A549 treated with RU486 at 1 μM for 4 hours (cell line): ENCODE results near the gene CFAP77. TPM values are rescaled to one million over a fixed set of nuclear protein-coding genes. Genes with fewer than 3 reads are reported as not detected.

ENCODE experiments used
- total RNA-seq: library from RNA; stranded (reverse); fragments of 200-300 nt; extraction: Qiagen RNA extraction; gene quantifications from 5 replicates; pipeline ENCODE4 v1.2.3, GENCODE V29; 2022; ENCODE audit warnings: low read depth

The CFAP77 gene
- 0.10 to 0.12 TPM (median 0.10 TPM) in 3 of 5 replicates, not detected in the others for total RNA-seq

DNA sequence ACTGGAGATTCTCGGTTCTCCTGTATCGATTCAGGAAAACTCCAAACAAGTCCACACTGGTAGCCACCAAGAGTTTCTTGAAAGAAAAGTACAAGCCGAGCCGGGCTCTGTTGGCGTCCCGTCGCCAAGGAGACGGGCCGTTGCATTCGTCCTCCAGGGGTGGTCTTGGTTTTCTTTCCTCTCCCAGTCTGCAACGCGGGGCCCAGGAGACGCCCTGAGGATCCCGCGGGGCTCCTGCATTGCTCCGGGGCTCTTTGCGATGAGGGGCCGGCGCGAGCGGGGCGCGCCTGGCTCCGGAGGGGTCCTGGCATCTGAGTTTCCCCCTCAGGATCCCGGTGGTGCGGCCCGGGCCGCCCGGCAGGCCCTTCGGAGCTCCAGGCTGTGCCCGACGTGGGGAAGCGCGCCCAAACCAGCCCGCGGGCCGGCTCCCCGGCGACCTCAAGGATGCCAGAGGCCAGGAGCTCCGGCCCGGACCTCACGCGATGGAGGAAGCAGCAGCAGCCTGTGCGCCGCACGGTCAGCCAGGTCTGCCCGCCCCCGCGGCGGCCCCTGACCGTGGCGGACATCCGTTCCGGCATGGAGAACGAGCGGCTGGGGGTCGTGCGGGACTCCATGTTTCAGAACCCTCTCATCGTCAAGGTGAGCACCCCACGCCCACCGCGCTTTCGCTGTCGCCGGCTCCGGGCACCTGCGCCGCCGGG lies at the start of gene CFAP77:
TSS of gene CFAP77 (plus strand) at position 384 of the 701 bp plus-strand sequence. CDS start at position 445, 61 bp downstream.

DNA sequence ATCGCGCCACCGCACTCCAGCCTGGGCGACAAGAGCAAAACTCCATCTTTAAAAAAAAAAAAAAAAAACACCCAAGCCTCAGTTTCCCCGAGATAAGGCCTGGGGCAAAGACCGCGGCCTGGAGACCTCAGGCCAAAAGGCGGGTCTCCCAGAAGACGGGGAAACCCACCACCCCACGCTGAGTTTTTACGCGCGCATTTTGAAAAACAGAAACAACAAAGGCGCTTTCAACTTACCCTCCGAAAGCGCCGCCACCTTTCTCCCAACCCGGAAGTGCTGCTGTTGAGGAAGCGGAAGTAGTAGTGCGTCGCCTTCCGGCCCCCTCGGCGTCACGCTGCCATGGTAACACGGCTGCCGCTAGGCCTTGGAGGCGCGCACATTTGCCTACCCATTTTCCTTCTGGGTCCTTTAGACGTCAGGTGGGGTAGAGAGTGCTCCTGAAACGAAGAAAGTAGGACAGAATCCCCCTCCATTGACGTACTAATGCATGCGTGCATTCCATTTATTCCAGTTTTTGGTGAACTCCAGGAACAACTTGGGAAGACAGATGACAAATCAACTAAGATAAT lies 3.4 kb upstream of the CFAP77 start, which contains the start of gene TTF1:
TSS of gene TTF1 (minus strand) at position 287 of the 569 bp plus-strand sequence. CDS start 4,019 bp downstream, outside the sequence.

DNA sequence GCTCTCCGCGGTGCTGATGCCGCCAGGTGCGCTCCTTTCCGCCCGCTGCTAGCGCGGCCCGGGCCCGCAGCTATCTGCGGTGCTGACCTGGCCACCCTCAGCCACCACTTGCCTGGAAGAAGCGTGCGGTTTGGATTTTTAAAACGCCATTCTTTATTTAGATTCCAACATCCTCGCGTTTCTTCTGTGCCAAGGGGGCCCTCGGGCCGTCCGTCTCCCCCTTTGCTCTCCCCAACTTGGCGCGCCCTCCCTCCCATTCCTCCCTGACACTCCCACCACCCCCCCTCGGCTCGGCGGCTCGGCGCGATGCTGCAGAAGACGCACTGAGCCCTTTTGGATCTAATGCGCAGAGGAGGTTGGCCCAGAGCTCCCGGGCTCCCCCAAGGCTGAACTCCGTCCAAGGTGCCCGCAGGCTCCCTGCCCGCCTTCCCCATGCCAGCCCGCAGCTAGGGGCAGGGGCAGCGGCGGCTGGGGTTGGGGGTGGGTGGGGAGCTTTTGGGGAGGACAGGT lies 172.3 kb downstream of the CFAP77 start, which contains the start of gene BARHL1:
TSS of gene BARHL1 (plus strand) at position 331 of the 510 bp plus-strand sequence. CDS start 192 bp downstream, outside the sequence.

Other genes with a start within 250 kb of the CFAP77 start
- 2.2 to 3.5 TPM (median 2.8 TPM) in 5 replicates for gene NTNG2, start 248.2 kb upstream of the CFAP77 start, total RNA-seq
- 17.5 to 22.6 TPM (median 21.5 TPM) in 5 replicates for gene SETX, start 55.2 kb upstream of the CFAP77 start, total RNA-seq
- gene TTF1, start 3.4 kb upstream of the CFAP77 start, total RNA-seq = 14.6 to 18.1 TPM (median 17.0 TPM) in 5 replicates
- gene BARHL1, start 172.4 kb downstream of the CFAP77 start, total RNA-seq = not detected in 5 replicates